KMS-11 (cell line): ENCODE data around the gene PIWIL1.

ENCODE experiments used
- H2AFZ ChIP-seq: fragments of 200-600 bp; sonication (generic); 2 replicates; pipeline ENCODE4 v1.6.1; 2016; ENCODE audit warnings: antibody characterized with exemption, mixed run types, low read depth
- H3K27ac ChIP-seq: fragments of 200-600 bp; sonication (generic); 2 replicates; pipeline ENCODE4 v1.6.1; 2016; ENCODE audit warnings: mild to moderate bottlenecking, mixed run types
- H3K27me3 ChIP-seq: fragments of 200-600 bp; sonication (generic); 2 replicates; pipeline ENCODE4 v1.6.1; 2017; ENCODE audit warnings: mild to moderate bottlenecking, low read depth, mixed run types, moderate library complexity; ENCODE audit not compliant: insufficient read depth
- H3K36me3 ChIP-seq: fragments of 200-600 bp; sonication (generic); 2 replicates; pipeline ENCODE4 v1.6.1; 2017; ENCODE audit warnings: mild to moderate bottlenecking, mixed run types; ENCODE audit not compliant: insufficient read depth
- H3K4me1 ChIP-seq: fragments of 200-600 bp; sonication (generic); 2 replicates; pipeline ENCODE4 v1.6.1; 2016; ENCODE audit warnings: mild to moderate bottlenecking, low read depth, mixed run types; ENCODE audit not compliant: poor library complexity, severe bottlenecking
- H3K4me2 ChIP-seq: fragments of 200-600 bp; sonication (generic); 2 replicates; pipeline ENCODE4 v1.7.0; 2016; ENCODE audit warnings: mild to moderate bottlenecking, mixed run types
- H3K4me3 ChIP-seq: fragments of 200-600 bp; sonication (generic); IDR thresholded peaks from 2 replicates; pipeline ENCODE4 v1.6.1; 2017; ENCODE audit warnings: low read depth, low read length, mixed read lengths; ENCODE audit not compliant: insufficient read depth
- H3K79me2 ChIP-seq: fragments of 200-600 bp; sonication (generic); 2 replicates; pipeline ENCODE4 v1.6.1; 2016; ENCODE audit warnings: low read depth, mixed run types; ENCODE audit not compliant: insufficient read depth
- H3K9ac ChIP-seq: fragments of 200-600 bp; sonication (generic); 2 replicates; pipeline ENCODE4 v1.6.1; 2016; ENCODE audit warnings: mild to moderate bottlenecking, mixed run types
- H4K20me1 ChIP-seq: fragments of 200-600 bp; sonication (generic); 2 replicates; pipeline ENCODE4 v1.6.1; 2016; ENCODE audit warnings: mild to moderate bottlenecking, mixed run types; ENCODE audit not compliant: insufficient read depth
- TF ChIP-seq, protein P1 (sequence below): fragments of 200-600 bp; sonication (generic); conservative IDR thresholded peaks from 2 replicates; pipeline ENCODE4 v1.6.1; 2017; ENCODE audit warnings: low read depth, mild to moderate bottlenecking, antibody characterized with exemption, low read length, moderate library complexity, mixed read lengths

Gene PIWIL1

DNA sequence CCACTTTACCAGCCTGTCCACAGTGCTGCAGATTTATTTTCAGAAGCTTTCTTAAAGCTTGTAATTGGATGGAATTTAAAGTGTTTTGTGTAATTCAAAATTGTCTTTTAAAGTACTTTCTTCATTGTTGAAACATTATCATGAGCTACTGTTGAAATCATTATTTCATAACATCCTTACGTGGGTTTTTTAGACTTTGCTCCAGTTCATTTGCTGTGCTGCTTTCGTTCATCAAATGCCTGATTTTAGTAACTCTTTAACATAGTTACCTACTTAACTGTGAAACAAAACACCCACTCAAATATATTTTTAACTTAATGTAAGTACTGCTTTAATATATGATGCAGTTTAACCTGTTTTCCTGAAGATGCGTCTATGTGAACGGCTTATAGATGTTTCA, 47.5 kb downstream of the PIWIL1 start:
- no peak overlapping the region for H3K9ac ChIP-seq
- no peak overlapping the region for H2AFZ ChIP-seq
- no peaks in the 10 kb centered on the region for H3K27me3 ChIP-seq
- H3K4me1 ChIP-seq = no peaks in the 10 kb centered on the region
- H3K4me2 ChIP-seq = no peak overlapping the region
- no peaks in the 10 kb centered on the region for H3K79me2 ChIP-seq
- no peaks in the 10 kb centered on the region for H3K36me3 ChIP-seq
- H3K27ac ChIP-seq = no peak overlapping the region
- TF ChIP-seq, protein P1, sequence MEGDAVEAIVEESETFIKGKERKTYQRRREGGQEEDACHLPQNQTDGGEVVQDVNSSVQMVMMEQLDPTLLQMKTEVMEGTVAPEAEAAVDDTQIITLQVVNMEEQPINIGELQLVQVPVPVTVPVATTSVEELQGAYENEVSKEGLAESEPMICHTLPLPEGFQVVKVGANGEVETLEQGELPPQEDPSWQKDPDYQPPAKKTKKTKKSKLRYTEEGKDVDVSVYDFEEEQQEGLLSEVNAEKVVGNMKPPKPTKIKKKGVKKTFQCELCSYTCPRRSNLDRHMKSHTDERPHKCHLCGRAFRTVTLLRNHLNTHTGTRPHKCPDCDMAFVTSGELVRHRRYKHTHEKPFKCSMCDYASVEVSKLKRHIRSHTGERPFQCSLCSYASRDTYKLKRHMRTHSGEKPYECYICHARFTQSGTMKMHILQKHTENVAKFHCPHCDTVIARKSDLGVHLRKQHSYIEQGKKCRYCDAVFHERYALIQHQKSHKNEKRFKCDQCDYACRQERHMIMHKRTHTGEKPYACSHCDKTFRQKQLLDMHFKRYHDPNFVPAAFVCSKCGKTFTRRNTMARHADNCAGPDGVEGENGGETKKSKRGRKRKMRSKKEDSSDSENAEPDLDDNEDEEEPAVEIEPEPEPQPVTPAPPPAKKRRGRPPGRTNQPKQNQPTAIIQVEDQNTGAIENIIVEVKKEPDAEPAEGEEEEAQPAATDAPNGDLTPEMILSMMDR = no peak
- no peak overlapping the region for H3K4me3 ChIP-seq
- no peaks in the 10 kb centered on the region for H4K20me1 ChIP-seq

DNA sequence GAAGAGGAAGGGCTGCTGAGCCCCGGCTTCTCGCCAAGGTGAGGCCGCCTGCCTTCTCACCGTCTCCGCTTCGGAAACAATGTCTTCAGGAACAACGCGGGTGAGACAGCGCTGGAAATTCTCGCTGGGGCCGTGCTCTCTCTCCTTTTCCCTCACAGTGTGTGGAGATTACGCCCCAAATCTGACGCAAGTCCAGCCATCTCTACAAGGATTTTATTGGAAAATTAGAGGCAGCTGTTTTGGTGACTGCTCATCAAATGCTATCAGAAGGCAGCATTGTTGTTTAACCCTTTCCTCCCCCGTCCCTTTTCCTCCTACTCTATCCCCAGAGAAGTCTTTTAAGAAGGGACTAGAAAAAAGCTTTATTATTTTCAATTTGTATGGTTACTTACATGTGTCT, 53.5 kb downstream of the PIWIL1 start:
- Histone ChIP-seq H3K9ac (no peak overlapping the region), H3K4me2 (no peak overlapping the region), H4K20me1 (no peaks in the 10 kb centered on the region), H3K4me1 (no peaks in the 10 kb centered on the region), H3K4me3 (no peak overlapping the region), H3K27ac (no peak overlapping the region), H2AFZ (no peak overlapping the region), H3K79me2 (no peaks in the 10 kb centered on the region), H3K36me3 (no peaks in the 10 kb centered on the region), H3K27me3 (no peaks in the 10 kb centered on the region)
- TF ChIP-seq, protein P1 = no peak

DNA sequence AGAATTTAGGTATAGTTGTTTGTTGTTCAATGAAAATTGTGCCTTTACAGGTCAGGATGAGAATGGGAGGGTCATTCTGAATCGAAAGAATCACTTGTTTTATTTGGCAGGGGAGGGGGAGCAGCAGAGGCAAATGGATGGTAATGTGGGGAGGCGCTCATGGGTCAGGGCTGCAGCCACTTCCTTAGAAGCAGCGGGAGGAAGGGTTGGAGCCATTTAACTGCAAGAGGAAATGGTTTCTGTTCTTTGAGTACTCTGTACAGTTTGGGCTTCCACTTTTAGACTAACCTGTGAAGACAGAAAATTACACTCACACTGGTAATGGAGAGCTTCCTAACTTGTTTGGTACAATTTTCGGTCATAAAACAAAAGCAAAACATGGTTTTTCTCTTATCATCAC, 57.2 kb downstream of the PIWIL1 start:
- Histone ChIP-seq H3K27ac (no peak overlapping the region), H3K9ac (no peak overlapping the region), H2AFZ (no peak overlapping the region), H3K27me3 (no peaks in the 10 kb centered on the region), H3K36me3 (no peaks in the 10 kb centered on the region), H3K4me2 (no peak overlapping the region), H3K79me2 (no peaks in the 10 kb centered on the region), H3K4me1 (no peaks in the 10 kb centered on the region), H4K20me1 (no peaks in the 10 kb centered on the region), H3K4me3 (no peak overlapping the region)
- TF ChIP-seq, protein P1 = no peak

DNA sequence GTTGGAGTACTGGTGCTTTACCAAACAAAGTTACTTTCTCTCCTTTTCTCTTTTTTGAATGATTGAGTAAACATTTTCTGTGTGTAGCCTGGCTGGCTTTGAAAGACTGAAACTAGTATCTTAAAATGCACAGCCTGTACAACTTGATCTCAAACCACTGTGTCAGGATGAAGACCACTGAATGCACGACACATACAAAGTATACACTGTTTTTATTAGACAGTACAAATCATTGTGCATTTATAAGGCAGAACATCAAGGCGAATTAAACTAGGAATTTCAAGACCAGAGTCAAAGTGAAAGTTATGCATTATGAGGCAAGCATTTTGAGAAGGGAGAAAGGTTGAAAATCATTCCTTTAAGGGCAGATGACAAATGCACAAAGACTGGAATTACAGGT, 59.0 kb downstream of the PIWIL1 start:
- Histone ChIP-seq H4K20me1 (no peaks in the 10 kb centered on the region), H3K27ac (no peak overlapping the region), H3K27me3 (no peaks in the 10 kb centered on the region), H3K4me3 (no peak overlapping the region), H2AFZ (no peak overlapping the region), H3K36me3 (no peaks in the 10 kb centered on the region), H3K4me1 (no peaks in the 10 kb centered on the region), H3K79me2 (no peaks in the 10 kb centered on the region), H3K9ac (no peak overlapping the region), H3K4me2 (no peak overlapping the region)
- TF ChIP-seq, protein P1 = no peak
